ENCODE results near the gene XRCC3.

- TF ChIP-seq CTCF (conservative IDR thresholded peaks at IDR 0.05; ENCODE audit: low read depth, low read length) (no peak), EZH2 (IDR thresholded peaks at IDR 0.05; ENCODE audit: low read length, unreplicated experiment) (no peak), EZH2phosphoT487 (IDR thresholded peaks at IDR 0.05; ENCODE audit: borderline replicate concordance, low read length) (no peak)
Measured at GRCh38 chr14:103680491-103681231, 34.6 kb downstream of the XRCC3 start.
